SK-N-SH (cell line): Measurements from ENCODE around the gene ZNF609. TPM values are rescaled to one million over a fixed set of nuclear protein-coding genes. Genes with fewer than 3 reads are reported as not detected.

ENCODE experiments used
- CTCF ChIA-PET: fragments of 300-600, 350-600 bp; formaldehyde crosslinking; extraction: SDS; loops from one replicate; lab custom pipeline; 2021; lab: Yijun Ruan, JAX
- POLR2A ChIA-PET: fragments of 350-600 bp; sonication (Branson Sonifier 250); formaldehyde crosslinking; extraction: SDS; loops from one replicate; lab custom pipeline; 2020; ENCODE audit warnings: antibody characterized with exemption, inconsistent platforms; lab: Yijun Ruan, JAX
- DNase-seq: peaks from one replicate; pipeline ENCODE4 v3.0.0; 2012
- H2AFZ ChIP-seq: fragments of 200-600 bp; sonication (generic); 2 replicates; pipeline ENCODE4 v1.8.1; 2016; ENCODE audit warnings: antibody characterized with exemption, mild to moderate bottlenecking, low read depth
- H3F3A ChIP-seq: fragments of 200-600 bp; sonication (generic); replicated peaks from 2 replicates; pipeline ENCODE3; 2016; ENCODE audit warnings: antibody characterized with exemption, mild to moderate bottlenecking; ENCODE audit not compliant: insufficient read depth
- H3K27ac ChIP-seq, 2 experiments: fragments of 200-500 bp in 1 of 2; fragments of 200-600 bp in 1 of 2; sonication (Bioruptor generic) in 1 of 2; sonication (generic), shearing (Covaris generic) in 1 of 2; 2 replicates each; pipeline versions ENCODE4 v1.5.1 to v1.6.1; 2014 to 2016; ENCODE audit warnings: low read depth in 2 of 2, inconsistent platforms in 1 of 2, low read length in 1 of 2, mild to moderate bottlenecking in 1 of 2, mixed read lengths in 1 of 2
- H3K27me3 ChIP-seq: fragments of 200-600 bp; sonication (generic), shearing (Covaris generic); 2 replicates; pipeline ENCODE4 v1.6.1; 2016; ENCODE audit warnings: mixed run types; ENCODE audit not compliant: insufficient read depth
- H3K36me3 ChIP-seq, 2 experiments: fragments of 200-500 bp in 1 of 2; fragments of 200-600 bp in 1 of 2; sonication (Bioruptor generic) in 1 of 2; sonication (generic) in 1 of 2; replicated peaks in 1 of 2; 2 replicates each; pipeline versions ENCODE3 to v1.5.1; 2014 to 2016; ENCODE audit warnings: low read length in 1 of 2, mild to moderate bottlenecking in 1 of 2; ENCODE audit not compliant: insufficient read depth in 2 of 2, control insufficient read depth in 1 of 2
- H3K4me1 ChIP-seq, 2 experiments: fragments of 200-500 bp in 1 of 2; fragments of 200-600 bp in 1 of 2; sonication (Bioruptor generic) in 1 of 2; sonication (generic), shearing (Covaris generic) in 1 of 2; 2 replicates each; pipeline versions ENCODE4 v1.5.1 to v1.6.1; 2014 to 2016; ENCODE audit warnings: low read depth in 1 of 2, low read length in 1 of 2, mixed run types in 1 of 2; ENCODE audit not compliant: insufficient read depth in 2 of 2, control insufficient read depth in 1 of 2
- H3K4me2 ChIP-seq: fragments of 200-600 bp; sonication (generic), shearing (Covaris generic); 2 replicates; pipeline ENCODE4 v1.6.1; 2017; ENCODE audit warnings: mixed run types
- H3K4me3 ChIP-seq, 2 experiments: fragments of 200-500 bp in 1 of 2; fragments of 200-600 bp in 1 of 2; sonication (Bioruptor generic) in 1 of 2; sonication (generic), shearing (Covaris generic) in 1 of 2; 2 replicates each; pipeline versions ENCODE4 v1.5.1 to v1.8.1; 2014 to 2016; ENCODE audit warnings: low read depth in 2 of 2, inconsistent platforms in 1 of 2, low read length in 1 of 2, mild to moderate bottlenecking in 1 of 2, mixed read lengths in 1 of 2, moderate library complexity in 1 of 2
- H3K79me2 ChIP-seq: fragments of 200-600 bp; sonication (generic); 2 replicates; pipeline ENCODE4 v1.8.1; 2017; ENCODE audit warnings: mild to moderate bottlenecking; ENCODE audit not compliant: insufficient read depth
- H3K9ac ChIP-seq: fragments of 200-600 bp; sonication (generic); 2 replicates; pipeline ENCODE4 v1.6.1; 2017; ENCODE audit warnings: mixed run types
- H3K9me2 ChIP-seq: fragments of 200-600 bp; sonication (generic); 2 replicates; pipeline ENCODE4 v1.6.1; 2017; ENCODE audit warnings: mixed run types
- H3K9me3 ChIP-seq: fragments of 200-600 bp; sonication (generic); 2 replicates; pipeline ENCODE4 v1.6.1; 2017; ENCODE audit warnings: mixed run types, mild to moderate bottlenecking, moderate library complexity
- H4K20me1 ChIP-seq: fragments of 200-600 bp; sonication (generic); 2 replicates; pipeline ENCODE4 v1.6.1; 2017; ENCODE audit warnings: mild to moderate bottlenecking, mixed run types; ENCODE audit not compliant: insufficient read depth
- CHD2 ChIP-seq: fragments of 150-350 bp; IDR thresholded peaks from 2 replicates; pipeline ENCODE4 v1.6.1; 2018; ENCODE audit warnings: low read length; ENCODE audit not compliant: partially characterized antibody
- ELF1 ChIP-seq: IDR thresholded peaks from 2 replicates; pipeline ENCODE4 v1.4.0; 2012
- EP300 ChIP-seq, 2 experiments: IDR thresholded peaks; 2 replicates each; pipeline versions ENCODE4 v1.4.0 to v1.6.1; 2012; ENCODE audit warnings: borderline replicate concordance in 1 of 2, low read depth in 1 of 2, low read length in 1 of 2
- EZH2phosphoT487 ChIP-seq: fragments of 200-600 bp; sonication (generic); IDR thresholded peaks from 2 replicates; pipeline ENCODE4 v1.6.1; 2017; ENCODE audit warnings: low read depth, mixed run types, mild to moderate bottlenecking, antibody characterized with exemption, moderate library complexity, borderline replicate concordance
- FOSL2 ChIP-seq: IDR thresholded peaks from 2 replicates; pipeline ENCODE4 v1.4.0; 2012; ENCODE audit warnings: low read depth, mild to moderate bottlenecking, moderate library complexity, borderline replicate concordance
- FOXJ3 ChIP-seq: sonication (generic); formaldehyde crosslinking; IDR thresholded peaks from 2 replicates; pipeline ENCODE4 v1.5.1; 2020; ENCODE audit warnings: mild to moderate bottlenecking, missing genetic modification reagents
- FOXM1 ChIP-seq: IDR thresholded peaks from 2 replicates; pipeline ENCODE4 v1.4.0; 2012; ENCODE audit warnings: low read depth, mild to moderate bottlenecking
- GABPA ChIP-seq: IDR thresholded peaks from 2 replicates; pipeline ENCODE4 v1.4.0; 2012; ENCODE audit warnings: low read depth, mild to moderate bottlenecking
- GATA2 ChIP-seq: sonication (generic); formaldehyde crosslinking; IDR thresholded peaks from 2 replicates; pipeline ENCODE4 v1.5.0; 2020; ENCODE audit warnings: mild to moderate bottlenecking, missing genetic modification reagents
- JUND ChIP-seq: IDR thresholded peaks from 2 replicates; pipeline ENCODE4 v1.4.0; 2012
- MEF2A ChIP-seq: IDR thresholded peaks from 2 replicates; pipeline ENCODE4 v1.4.0; 2012; ENCODE audit warnings: low read depth, borderline replicate concordance
- MXI1 ChIP-seq: IDR thresholded peaks from 2 replicates; pipeline ENCODE4 v1.6.1; 2012; ENCODE audit warnings: mild to moderate bottlenecking, low read depth, low read length, improper control_type of control experiment
- NFIC ChIP-seq: IDR thresholded peaks from 2 replicates; pipeline ENCODE4 v1.4.0; 2012; ENCODE audit warnings: borderline replicate concordance
- NRF1 ChIP-seq: IDR thresholded peaks from 2 replicates; pipeline ENCODE4 v1.6.1; 2012; ENCODE audit warnings: low read depth, mild to moderate bottlenecking, low read length
- POLR2AphosphoS5 ChIP-seq: IDR thresholded peaks from 2 replicates; pipeline ENCODE4 v1.6.1; 2012; ENCODE audit warnings: low read depth, low read length
- RAD21 ChIP-seq: IDR thresholded peaks from 2 replicates; pipeline ENCODE4 v1.6.1; 2012; ENCODE audit warnings: mild to moderate bottlenecking, low read length
- RCOR1 ChIP-seq: fragments of 150-350 bp; IDR thresholded peaks from 2 replicates; pipeline ENCODE4 v1.6.1; 2017; ENCODE audit warnings: antibody characterized with exemption, low read length
- RXRA ChIP-seq: IDR thresholded peaks from 2 replicates; pipeline ENCODE4 v1.4.0; 2012; ENCODE audit warnings: low read depth, mild to moderate bottlenecking, borderline replicate concordance
- SIN3A ChIP-seq: IDR thresholded peaks from 2 replicates; pipeline ENCODE4 v1.6.1; 2012; ENCODE audit warnings: low read depth, mild to moderate bottlenecking, low read length, moderate library complexity, borderline replicate concordance
- SMC3 ChIP-seq: IDR thresholded peaks from 2 replicates; pipeline ENCODE4 v1.6.1; 2012; ENCODE audit warnings: low read depth, low read length, improper control_type of control experiment
- TCF12 ChIP-seq: IDR thresholded peaks from 2 replicates; pipeline ENCODE4 v1.4.0; 2012
- TEAD4 ChIP-seq: IDR thresholded peaks from 2 replicates; pipeline ENCODE4 v1.4.0; 2012; ENCODE audit warnings: mild to moderate bottlenecking, borderline replicate concordance; ENCODE audit not compliant: insufficient read depth
- YY1 ChIP-seq: IDR thresholded peaks from 2 replicates; pipeline ENCODE4 v1.4.0; 2012; ENCODE audit warnings: low read depth, mild to moderate bottlenecking
- WGBS: methylation state at CpG from one replicate; pipeline ENCODE4 v1.1.6; 2017; ENCODE audit warnings: low lambda C conversion rate; 5-methylcytosine and 5-hydroxymethylcytosine counted together
- polyA plus RNA-seq, 3 experiments: library from polyadenylated mRNA; depleted of rRNA; stranded (reverse); fragments of >200 nt; gene quantifications; 2 replicates each; pipeline ENCODE4 v1.2.3, GENCODE V29; 2012
- TF ChIP-seq, protein P1 (sequence below): fragments of 200-600 bp; sonication (generic); IDR thresholded peaks from 2 replicates; pipeline ENCODE4 v1.6.1; 2017; ENCODE audit warnings: antibody characterized with exemption, mild to moderate bottlenecking, moderate library complexity
- TF ChIP-seq, protein P2 (sequence below): fragments of 150-350 bp; IDR thresholded peaks from 2 replicates; pipeline ENCODE4 v1.6.1; 2017; ENCODE audit warnings: antibody characterized with exemption, low read length, low read depth, borderline replicate concordance
- TF ChIP-seq, protein P3 (sequence below): IDR thresholded peaks from 2 replicates; pipeline ENCODE4; 2012
- TF ChIP-seq, protein P4 (sequence below): fragments of 150-350 bp; IDR thresholded peaks from 2 replicates; pipeline ENCODE4 v1.6.1; 2016; ENCODE audit warnings: mild to moderate bottlenecking, low read depth, low read length
- TF ChIP-seq, protein P5 (sequence below): IDR thresholded peaks from 2 replicates; pipeline ENCODE4 v1.4.0; 2012; ENCODE audit warnings: low read depth, borderline replicate concordance

The ZNF609 gene
- polyA plus RNA-seq, 1 of the 3 experiments (the other 2 are of a cell fraction) = 12.6 TPM

DNA sequence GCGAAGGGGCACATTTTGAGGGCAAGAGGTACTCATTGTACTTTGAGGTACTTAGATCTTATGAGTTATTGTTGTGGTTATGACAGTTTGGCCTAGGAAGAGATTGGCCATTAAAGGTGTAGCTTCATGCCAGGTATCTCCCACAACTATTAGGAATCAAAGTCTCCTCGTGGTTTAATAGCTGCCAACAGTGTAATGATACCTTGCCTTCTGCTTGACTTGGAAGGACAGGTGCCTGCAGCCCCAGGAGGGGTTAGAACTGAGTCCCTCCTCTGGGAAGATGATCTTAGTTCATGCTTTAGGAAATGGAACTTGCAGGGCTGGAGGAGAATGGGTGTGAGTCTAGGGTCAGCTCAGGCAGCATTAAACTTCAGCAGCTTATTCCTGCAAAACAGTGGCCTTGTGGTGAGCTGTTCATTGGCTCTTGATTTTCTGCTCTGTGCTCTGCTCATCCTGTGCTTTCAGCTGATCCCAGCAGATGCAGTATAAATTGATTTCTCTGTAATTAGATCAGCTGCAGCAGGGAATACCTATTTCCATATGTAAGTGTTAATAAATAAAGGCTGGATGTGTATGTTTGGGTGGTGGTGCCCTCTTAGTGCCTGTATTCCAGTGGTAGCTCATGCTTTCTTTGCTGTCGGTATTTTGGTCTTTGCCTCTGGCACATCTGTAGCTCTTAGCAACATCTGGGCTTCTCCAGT is 40.5 kb downstream of the ZNF609 start:
- ChIA-PET CTCF (interaction anchor here (0.8 to 2.1 kb wide), 2 partner anchors 181 to 227 kb away, joined by 3 to 8 read pairs; no protein-coding TSS in a partner anchor), POLR2A (interaction anchor here (0.7 to 1.0 kb wide), 2 partner anchors 13 to 40 kb away, joined by 3 read pairs; no protein-coding TSS in a partner anchor)
- Histone ChIP-seq H3K9me2 (no peaks in the 10 kb centered on the region), H4K20me1 (peaks cover 44% of the 10 kb centered on the region), H3K4me1 (peaks cover 14 to 36% of the 10 kb centered on the region in 2 experiments), H3K36me3 (peaks cover 20 to 35% of the 10 kb centered on the region in 2 experiments), H3K27ac (peak overlapping the region; percentile 77 to 78; a peak in 3 of 4 replicates), H3K9me3 (no peaks in the 10 kb centered on the region), H3F3A (peaks cover 10% of the 10 kb centered on the region), H2AFZ (no peak overlapping the region), H3K9ac (no peak overlapping the region), H3K4me2 (no peak overlapping the region), H3K27me3 (no peaks in the 10 kb centered on the region), H3K79me2 (peaks cover 94% of the 10 kb centered on the region), H3K4me3 (no peak overlapping the region)
- peak; percentile 46 for DNase-seq
- WGBS = 28% methylated on average over 3 of the region's 3 CpGs
- TF ChIP-seq, protein P1, sequence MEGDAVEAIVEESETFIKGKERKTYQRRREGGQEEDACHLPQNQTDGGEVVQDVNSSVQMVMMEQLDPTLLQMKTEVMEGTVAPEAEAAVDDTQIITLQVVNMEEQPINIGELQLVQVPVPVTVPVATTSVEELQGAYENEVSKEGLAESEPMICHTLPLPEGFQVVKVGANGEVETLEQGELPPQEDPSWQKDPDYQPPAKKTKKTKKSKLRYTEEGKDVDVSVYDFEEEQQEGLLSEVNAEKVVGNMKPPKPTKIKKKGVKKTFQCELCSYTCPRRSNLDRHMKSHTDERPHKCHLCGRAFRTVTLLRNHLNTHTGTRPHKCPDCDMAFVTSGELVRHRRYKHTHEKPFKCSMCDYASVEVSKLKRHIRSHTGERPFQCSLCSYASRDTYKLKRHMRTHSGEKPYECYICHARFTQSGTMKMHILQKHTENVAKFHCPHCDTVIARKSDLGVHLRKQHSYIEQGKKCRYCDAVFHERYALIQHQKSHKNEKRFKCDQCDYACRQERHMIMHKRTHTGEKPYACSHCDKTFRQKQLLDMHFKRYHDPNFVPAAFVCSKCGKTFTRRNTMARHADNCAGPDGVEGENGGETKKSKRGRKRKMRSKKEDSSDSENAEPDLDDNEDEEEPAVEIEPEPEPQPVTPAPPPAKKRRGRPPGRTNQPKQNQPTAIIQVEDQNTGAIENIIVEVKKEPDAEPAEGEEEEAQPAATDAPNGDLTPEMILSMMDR = no peak
- no peak for TF ChIP-seq NFIC
- TF ChIP-seq, protein P2, sequence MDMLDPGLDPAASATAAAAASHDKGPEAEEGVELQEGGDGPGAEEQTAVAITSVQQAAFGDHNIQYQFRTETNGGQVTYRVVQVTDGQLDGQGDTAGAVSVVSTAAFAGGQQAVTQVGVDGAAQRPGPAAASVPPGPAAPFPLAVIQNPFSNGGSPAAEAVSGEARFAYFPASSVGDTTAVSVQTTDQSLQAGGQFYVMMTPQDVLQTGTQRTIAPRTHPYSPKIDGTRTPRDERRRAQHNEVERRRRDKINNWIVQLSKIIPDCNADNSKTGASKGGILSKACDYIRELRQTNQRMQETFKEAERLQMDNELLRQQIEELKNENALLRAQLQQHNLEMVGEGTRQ = no peak
- peak in 1 of 2 experiments; percentile 13; a peak in 1 of 4 replicates for TF ChIP-seq EP300 (IDR thresholded peaks at IDR 0.05; ENCODE audit: borderline replicate concordance in 1 of 2, low read depth in 1 of 2, low read length in 1 of 2)
- TF ChIP-seq, protein P3, sequence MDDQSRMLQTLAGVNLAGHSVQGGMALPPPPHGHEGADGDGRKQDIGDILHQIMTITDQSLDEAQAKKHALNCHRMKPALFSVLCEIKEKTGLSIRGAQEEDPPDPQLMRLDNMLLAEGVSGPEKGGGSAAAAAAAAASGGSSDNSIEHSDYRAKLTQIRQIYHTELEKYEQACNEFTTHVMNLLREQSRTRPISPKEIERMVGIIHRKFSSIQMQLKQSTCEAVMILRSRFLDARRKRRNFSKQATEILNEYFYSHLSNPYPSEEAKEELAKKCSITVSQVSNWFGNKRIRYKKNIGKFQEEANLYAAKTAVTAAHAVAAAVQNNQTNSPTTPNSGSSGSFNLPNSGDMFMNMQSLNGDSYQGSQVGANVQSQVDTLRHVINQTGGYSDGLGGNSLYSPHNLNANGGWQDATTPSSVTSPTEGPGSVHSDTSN = no peak
- TF ChIP-seq POLR2AphosphoS5 = no peak
- no peak for TF ChIP-seq YY1
- no peak for TF ChIP-seq NRF1
- TF ChIP-seq GABPA = no peak
- no peak for TF ChIP-seq RAD21
- no peak for TF ChIP-seq SIN3A
- TF ChIP-seq EZH2phosphoT487 = no peak
- TF ChIP-seq SMC3 = peak; percentile 12; the same call in 1 of the 2 replicates
- no peak for TF ChIP-seq RXRA
- no peak for TF ChIP-seq JUND
- peak; percentile 57; the same call in 1 of the 2 replicates for TF ChIP-seq MXI1
- peak; percentile 39; the same call in 1 of the 2 replicates for TF ChIP-seq RCOR1
- no peak for TF ChIP-seq FOXM1
- TF ChIP-seq FOXJ3 (CRISPR knock-in tag) = peak; percentile 55; the same call in 1 of the 2 replicates
- TF ChIP-seq TCF12 = no peak
- no peak for TF ChIP-seq GATA2 (CRISPR knock-in tag)
- TF ChIP-seq CHD2 = no peak
- no peak for TF ChIP-seq TEAD4
- no peak for TF ChIP-seq MEF2A
- TF ChIP-seq ELF1 = no peak
- TF ChIP-seq, protein P4, sequence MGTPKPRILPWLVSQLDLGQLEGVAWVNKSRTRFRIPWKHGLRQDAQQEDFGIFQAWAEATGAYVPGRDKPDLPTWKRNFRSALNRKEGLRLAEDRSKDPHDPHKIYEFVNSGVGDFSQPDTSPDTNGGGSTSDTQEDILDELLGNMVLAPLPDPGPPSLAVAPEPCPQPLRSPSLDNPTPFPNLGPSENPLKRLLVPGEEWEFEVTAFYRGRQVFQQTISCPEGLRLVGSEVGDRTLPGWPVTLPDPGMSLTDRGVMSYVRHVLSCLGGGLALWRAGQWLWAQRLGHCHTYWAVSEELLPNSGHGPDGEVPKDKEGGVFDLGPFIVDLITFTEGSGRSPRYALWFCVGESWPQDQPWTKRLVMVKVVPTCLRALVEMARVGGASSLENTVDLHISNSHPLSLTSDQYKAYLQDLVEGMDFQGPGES = no peak
- TF ChIP-seq, protein P5, sequence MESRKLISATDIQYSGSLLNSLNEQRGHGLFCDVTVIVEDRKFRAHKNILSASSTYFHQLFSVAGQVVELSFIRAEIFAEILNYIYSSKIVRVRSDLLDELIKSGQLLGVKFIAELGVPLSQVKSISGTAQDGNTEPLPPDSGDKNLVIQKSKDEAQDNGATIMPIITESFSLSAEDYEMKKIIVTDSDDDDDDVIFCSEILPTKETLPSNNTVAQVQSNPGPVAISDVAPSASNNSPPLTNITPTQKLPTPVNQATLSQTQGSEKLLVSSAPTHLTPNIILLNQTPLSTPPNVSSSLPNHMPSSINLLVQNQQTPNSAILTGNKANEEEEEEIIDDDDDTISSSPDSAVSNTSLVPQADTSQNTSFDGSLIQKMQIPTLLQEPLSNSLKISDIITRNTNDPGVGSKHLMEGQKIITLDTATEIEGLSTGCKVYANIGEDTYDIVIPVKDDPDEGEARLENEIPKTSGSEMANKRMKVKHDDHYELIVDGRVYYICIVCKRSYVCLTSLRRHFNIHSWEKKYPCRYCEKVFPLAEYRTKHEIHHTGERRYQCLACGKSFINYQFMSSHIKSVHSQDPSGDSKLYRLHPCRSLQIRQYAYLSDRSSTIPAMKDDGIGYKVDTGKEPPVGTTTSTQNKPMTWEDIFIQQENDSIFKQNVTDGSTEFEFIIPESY = no peak
- TF ChIP-seq FOSL2 = no peak
